Astrocyte (in vitro differentiated cells and primary cell): ENCODE results near the gene TCF3. TPM values are rescaled to one million over a fixed set of nuclear protein-coding genes. Genes with fewer than 3 reads are reported as not detected.

ENCODE experiments used
- DNase-seq: peaks from one replicate; pipeline ENCODE4 v3.0.0-alpha.2; 2010; ENCODE audit warnings: low read depth
- FAIRE-seq: peaks from 2 replicates; lab custom pipeline; 2011; peaks lifted over from hg19 to GRCh38; lab: Jason Lieb, UNC
- H2AFZ ChIP-seq: 2 replicates; pipeline ENCODE4 v1.6.0; 2012; ENCODE audit warnings: low read depth, low read length, inconsistent platforms
- H3K27ac ChIP-seq: 2 replicates; pipeline ENCODE4 v1.5.1; 2011; ENCODE audit warnings: low read depth, low read length, inconsistent platforms
- H3K27me3 ChIP-seq: 2 replicates; pipeline ENCODE4 v1.6.0; 2011; ENCODE audit warnings: low read length, inconsistent platforms; ENCODE audit not compliant: insufficient read depth
- H3K36me3 ChIP-seq: 2 replicates; pipeline ENCODE4 v1.5.1; 2011; ENCODE audit warnings: low read length, inconsistent platforms; ENCODE audit not compliant: insufficient read depth
- H3K4me1 ChIP-seq: 2 replicates; pipeline ENCODE4 v1.5.1; 2011; ENCODE audit warnings: low read length, inconsistent platforms; ENCODE audit not compliant: insufficient read depth
- H3K4me2 ChIP-seq: 2 replicates; pipeline ENCODE4 v1.6.0; 2012; ENCODE audit warnings: low read length, inconsistent platforms
- H3K4me3 ChIP-seq: 2 replicates; pipeline ENCODE4 v1.5.1; 2011; ENCODE audit warnings: low read depth, mild to moderate bottlenecking, low read length, inconsistent platforms; ENCODE audit not compliant: insufficient read depth
- H3K79me2 ChIP-seq: 2 replicates; pipeline ENCODE4 v1.6.0; 2012; ENCODE audit warnings: mild to moderate bottlenecking, low read length, inconsistent platforms; ENCODE audit not compliant: insufficient read depth
- H3K9ac ChIP-seq: 2 replicates; pipeline ENCODE4 v1.6.0; 2012; ENCODE audit warnings: mild to moderate bottlenecking, low read length, inconsistent platforms
- H3K9me3 ChIP-seq: 2 replicates; pipeline ENCODE4 v1.5.1; 2012; ENCODE audit warnings: low read depth, mild to moderate bottlenecking, low read length, inconsistent platforms; ENCODE audit not compliant: insufficient read depth
- H4K20me1 ChIP-seq: 2 replicates; pipeline ENCODE4 v1.6.0; 2012; ENCODE audit warnings: low read length, inconsistent platforms; ENCODE audit not compliant: insufficient read depth
- H3K27ac Mint-ChIP-seq: one replicate; pipeline ENCODE4 v1.8.0; 2021; ENCODE audit warnings: mild to moderate bottlenecking, mixed read lengths; ENCODE audit not compliant: unreplicated experiment
- H3K27me3 Mint-ChIP-seq: one replicate; pipeline ENCODE4 v1.8.0; 2021; ENCODE audit warnings: low read depth, mixed read lengths; ENCODE audit not compliant: unreplicated experiment
- H3K36me3 Mint-ChIP-seq: one replicate; pipeline ENCODE4 v1.8.0; 2021; ENCODE audit warnings: low read depth, mixed read lengths; ENCODE audit not compliant: unreplicated experiment
- H3K4me1 Mint-ChIP-seq: one replicate; pipeline ENCODE4 v1.8.0; 2021; ENCODE audit warnings: low read depth, mixed read lengths; ENCODE audit not compliant: unreplicated experiment
- H3K4me3 Mint-ChIP-seq: one replicate; pipeline ENCODE4 v1.8.0; 2021; ENCODE audit warnings: mild to moderate bottlenecking, moderate library complexity, mixed read lengths; ENCODE audit not compliant: unreplicated experiment
- H3K9me3 Mint-ChIP-seq: one replicate; pipeline ENCODE4 v1.8.0; 2021; ENCODE audit warnings: mild to moderate bottlenecking, mixed read lengths; ENCODE audit not compliant: unreplicated experiment
- EZH2 ChIP-seq: IDR thresholded peaks from 2 replicates; pipeline ENCODE4 v1.6.1; 2012; ENCODE audit warnings: mild to moderate bottlenecking, low read length, inconsistent platforms; ENCODE audit not compliant: insufficient read depth
- total RNA-seq: library from RNA; stranded (reverse); gene quantifications from 2 replicates; pipeline ENCODE4 v1.2.1, GENCODE V29; 2021
- TF ChIP-seq, protein P1 (sequence below): IDR thresholded peaks from 2 replicates; pipeline ENCODE4 v1.5.1; 2011; ENCODE audit warnings: low read depth, mild to moderate bottlenecking, inconsistent platforms, low read length, moderate library complexity; ENCODE audit not compliant: insufficient read depth

TCF3 gene
- total RNA-seq, 1 donor from 2014 or later = 173 TPM

- no peaks in the 10 kb centered on the region for H3K27me3 ChIP-seq
- H3K27ac Mint-ChIP-seq = no peak overlapping the region
- H3K4me2 ChIP-seq = no peak overlapping the region
- peaks cover 1% of the 10 kb centered on the region for H3K36me3 Mint-ChIP-seq
- TF ChIP-seq, protein P1, sequence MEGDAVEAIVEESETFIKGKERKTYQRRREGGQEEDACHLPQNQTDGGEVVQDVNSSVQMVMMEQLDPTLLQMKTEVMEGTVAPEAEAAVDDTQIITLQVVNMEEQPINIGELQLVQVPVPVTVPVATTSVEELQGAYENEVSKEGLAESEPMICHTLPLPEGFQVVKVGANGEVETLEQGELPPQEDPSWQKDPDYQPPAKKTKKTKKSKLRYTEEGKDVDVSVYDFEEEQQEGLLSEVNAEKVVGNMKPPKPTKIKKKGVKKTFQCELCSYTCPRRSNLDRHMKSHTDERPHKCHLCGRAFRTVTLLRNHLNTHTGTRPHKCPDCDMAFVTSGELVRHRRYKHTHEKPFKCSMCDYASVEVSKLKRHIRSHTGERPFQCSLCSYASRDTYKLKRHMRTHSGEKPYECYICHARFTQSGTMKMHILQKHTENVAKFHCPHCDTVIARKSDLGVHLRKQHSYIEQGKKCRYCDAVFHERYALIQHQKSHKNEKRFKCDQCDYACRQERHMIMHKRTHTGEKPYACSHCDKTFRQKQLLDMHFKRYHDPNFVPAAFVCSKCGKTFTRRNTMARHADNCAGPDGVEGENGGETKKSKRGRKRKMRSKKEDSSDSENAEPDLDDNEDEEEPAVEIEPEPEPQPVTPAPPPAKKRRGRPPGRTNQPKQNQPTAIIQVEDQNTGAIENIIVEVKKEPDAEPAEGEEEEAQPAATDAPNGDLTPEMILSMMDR = no peak
- TF ChIP-seq EZH2 = no peak
- no peak overlapping the region for H3K9ac ChIP-seq
- no peak overlapping the region for H3K27ac ChIP-seq
- H3K4me1 ChIP-seq = no peaks in the 10 kb centered on the region
- H3K27me3 Mint-ChIP-seq = peaks cover 18% of the 10 kb centered on the region
- no peaks in the 10 kb centered on the region for H3K36me3 ChIP-seq
- H3K9me3 ChIP-seq = no peaks in the 10 kb centered on the region
- H4K20me1 ChIP-seq = no peaks in the 10 kb centered on the region
- no peak overlapping the region for H3K4me3 ChIP-seq
- DNase-seq = no peak
- peaks cover 3% of the 10 kb centered on the region for H3K9me3 Mint-ChIP-seq
- no peak overlapping the region for H3K4me3 Mint-ChIP-seq
- H3K4me1 Mint-ChIP-seq = no peaks in the 10 kb centered on the region
- H2AFZ ChIP-seq = no peak overlapping the region
- FAIRE-seq = no peak
- H3K79me2 ChIP-seq = no peaks in the 10 kb centered on the region
Measured at GRCh38 chr19:1661995-1662394, 9.6 kb upstream of the TCF3 start.

GRCh38 chr19:1659084-1659427 is 6.6 kb upstream of the TCF3 start:
- H3K9me3 Mint-ChIP-seq = peaks cover 3% of the 10 kb centered on the region
- no peak overlapping the region for H3K27ac ChIP-seq
- H2AFZ ChIP-seq = no peak overlapping the region
- FAIRE-seq (no peak), DNase-seq (no peak)
- no peaks in the 10 kb centered on the region for H3K4me1 Mint-ChIP-seq
- H3K9ac ChIP-seq = no peak overlapping the region
- H3K4me2 ChIP-seq = no peak overlapping the region
- peaks cover 17% of the 10 kb centered on the region for H3K27me3 Mint-ChIP-seq
- no peaks in the 10 kb centered on the region for H3K79me2 ChIP-seq
- H3K36me3 Mint-ChIP-seq = peaks cover 1% of the 10 kb centered on the region
- H3K4me1 ChIP-seq = no peaks in the 10 kb centered on the region
- TF ChIP-seq, protein P1 = no peak
- TF ChIP-seq EZH2 = no peak
- no peak overlapping the region for H3K4me3 ChIP-seq
- no peak overlapping the region for H3K4me3 Mint-ChIP-seq
- H3K36me3 ChIP-seq = no peaks in the 10 kb centered on the region
- no peaks in the 10 kb centered on the region for H4K20me1 ChIP-seq
- H3K9me3 ChIP-seq = no peaks in the 10 kb centered on the region
- H3K27ac Mint-ChIP-seq = no peak overlapping the region
- H3K27me3 ChIP-seq = no peaks in the 10 kb centered on the region

GRCh38 chr19:1658150-1659083 is 6.0 kb upstream of the TCF3 start:
- no peak overlapping the region for H3K4me2 ChIP-seq
- Mint-ChIP-seq H3K4me3 (no peak overlapping the region), H3K36me3 (peaks cover 1% of the 10 kb centered on the region), H3K9me3 (peaks cover 3% of the 10 kb centered on the region), H3K27ac (no peak overlapping the region), H3K4me1 (no peaks in the 10 kb centered on the region), H3K27me3 (peaks cover 17% of the 10 kb centered on the region)
- no peaks in the 10 kb centered on the region for H3K4me1 ChIP-seq
- DNase-seq (no peak), FAIRE-seq (no peak)
- no peaks in the 10 kb centered on the region for H3K79me2 ChIP-seq
- no peak overlapping the region for H3K27ac ChIP-seq
- H3K9me3 ChIP-seq = no peaks in the 10 kb centered on the region
- no peak overlapping the region for H2AFZ ChIP-seq
- no peak overlapping the region for H3K9ac ChIP-seq
- H3K27me3 ChIP-seq = no peaks in the 10 kb centered on the region
- no peak overlapping the region for H3K4me3 ChIP-seq
- no peak for TF ChIP-seq EZH2
- TF ChIP-seq, protein P1 = no peak
- no peaks in the 10 kb centered on the region for H3K36me3 ChIP-seq
- no peaks in the 10 kb centered on the region for H4K20me1 ChIP-seq
